HG02938 (cell line): ENCODE measurements around the gene GALNT17.
"Not testable (repeated sequence)": the region's sequence is repeated elsewhere in the genome, so short reads cannot be mapped to it uniquely, and the experiment has no call there.

Experiments used
- ATAC-seq: cut with Tn5 transposase; IDR thresholded peaks from one replicate; pipeline ENCODE4 v1.9.1; 2021; ENCODE audit warnings: mild to moderate bottlenecking, moderate library complexity; ENCODE audit not compliant: unreplicated experiment

GALNT17 gene

GRCh38 chr7:71541707-71542353 is 409.9 kb downstream of the GALNT17 start:
- no peak for ATAC-seq

- ATAC-seq, result no peak
Measured at GRCh38 chr7:71543396-71543795, 411.5 kb downstream of the GALNT17 start.

GRCh38 chr7:71544816-71545215 is 412.9 kb downstream of the GALNT17 start:
- no peak for ATAC-seq

GRCh38 chr7:71547426-71547825 is 415.5 kb downstream of the GALNT17 start:
- no peak for ATAC-seq

- no peak for ATAC-seq
Measured at GRCh38 chr7:71548746-71549145, 416.8 kb downstream of the GALNT17 start.

GRCh38 chr7:71553306-71553705 is 421.4 kb downstream of the GALNT17 start:
- no peak for ATAC-seq

- no peak for ATAC-seq
Measured at GRCh38 chr7:71555758-71556157, 423.8 kb downstream of the GALNT17 start.

GRCh38 chr7:71558806-71559613 is 427.1 kb downstream of the GALNT17 start:
- ATAC-seq, result no peak

- no peak for ATAC-seq
Measured at GRCh38 chr7:71560354-71560995, 428.5 kb downstream of the GALNT17 start.

- ATAC-seq, result no peak
Measured at GRCh38 chr7:71563276-71563675, 431.3 kb downstream of the GALNT17 start.

- ATAC-seq, result no peak
Measured at GRCh38 chr7:71566376-71566775, 434.4 kb downstream of the GALNT17 start.

- no peak for ATAC-seq
Measured at GRCh38 chr7:71566991-71567390, 435.0 kb downstream of the GALNT17 start.

- no peak for ATAC-seq
Measured at GRCh38 chr7:71574153-71574860, 442.4 kb downstream of the GALNT17 start.

GRCh38 chr7:71580027-71580426 is 448.1 kb downstream of the GALNT17 start:
- no peak for ATAC-seq

- ATAC-seq, result no peak
Measured at GRCh38 chr7:71584256-71584655, 452.3 kb downstream of the GALNT17 start.

- ATAC-seq, result no peak
Measured at GRCh38 chr7:71591876-71592275, 459.9 kb downstream of the GALNT17 start.

GRCh38 chr7:71592388-71592787 is 460.4 kb downstream of the GALNT17 start:
- ATAC-seq, result not testable (repeated sequence)

- ATAC-seq, result no peak
Measured at GRCh38 chr7:71594736-71595135, 462.8 kb downstream of the GALNT17 start.

- ATAC-seq, result no peak
Measured at GRCh38 chr7:71595176-71595575, 463.2 kb downstream of the GALNT17 start.

GRCh38 chr7:71598553-71598952 is 466.6 kb downstream of the GALNT17 start:
- no peak for ATAC-seq

- ATAC-seq, result no peak
Measured at GRCh38 chr7:71601851-71602250, 469.9 kb downstream of the GALNT17 start.
